Measurements from ENCODE around the gene TMEM53.

Gene TMEM53

GRCh38 chr1:44603718-44604117, 70.6 kb downstream of the TMEM53 start:
- DNase-seq (ENCODE audit: low read depth in 2 of 2) = no peak
